Uterus (tissue), 4 donors: ENCODE measurements around the gene MSRB3. TPM values are rescaled to one million over a fixed set of nuclear protein-coding genes. Genes with fewer than 3 reads are reported as not detected.

Source experiments
- DNase-seq, 2 donors: peaks; one replicate each; pipeline ENCODE4 v3.0.0-alpha.2; 2019 to 2020
- H3K27ac ChIP-seq, 2 donors: fragments of 200-600 bp; sonication (generic); 1 replicate in 1 of 2; 2 replicates in 1 of 2; pipeline ENCODE4 v1.5.1; 2016 to 2018
- H3K27me3 ChIP-seq, 2 donors: fragments of 200-600 bp; sonication (generic); one replicate each; pipeline ENCODE4 v1.5.1; 2018 to 2019; ENCODE audit warnings: control low read depth in 1 of 2
- H3K36me3 ChIP-seq, 2 donors: fragments of 200-600 bp; sonication (generic); one replicate each; pipeline ENCODE4 v1.5.1; 2019; ENCODE audit warnings: control low read depth in 1 of 2
- H3K4me1 ChIP-seq, 2 donors: fragments of 200-600 bp; sonication (generic); one replicate each; pipeline ENCODE4 v1.5.1; 2018 to 2019; ENCODE audit warnings: control low read depth in 1 of 2
- H3K4me3 ChIP-seq, 2 donors: fragments of 200-600 bp; sonication (generic); 1 replicate in 1 of 2; 2 replicates in 1 of 2; pipeline ENCODE4 v1.5.1; 2018 to 2019; ENCODE audit warnings: mild to moderate bottlenecking in 1 of 2
- H3K9me3 ChIP-seq, 2 donors: fragments of 200-600 bp; sonication (generic); one replicate each; pipeline ENCODE4 v1.5.1; 2019; ENCODE audit warnings: control low read depth in 1 of 2
- CTCF ChIP-seq, 4 experiments: fragments of 200-600 bp in 2 of 4; fragments of 450-650 bp in 2 of 4; sonication (generic) in 2 of 4; IDR thresholded peaks; one replicate each; pipeline ENCODE4 v1.5.1; 2016 to 2019; ENCODE audit warnings: antibody characterized with exemption in 4 of 4, mild to moderate bottlenecking in 2 of 4, moderate library complexity in 1 of 4
- POLR2A ChIP-seq, 2 donors: fragments of 450-650 bp; IDR thresholded peaks; one replicate each; pipeline ENCODE4 v1.6.1; 2016; ENCODE audit warnings: antibody characterized with exemption in 2 of 2, mild to moderate bottlenecking in 1 of 2, moderate library complexity in 1 of 2
- intact Hi-C: fragments of 100-400 bp; cut with DNase I; formaldehyde crosslinking; loops from one replicate; pipeline ENCODE4 v1.15.1; 2023; ENCODE audit warnings: low total_unique reads
- total RNA-seq, 4 donors: library from RNA; depleted of rRNA in 3 of 4; stranded (reverse); fragments of >200 nt in 3 of 4; gene quantifications; one replicate each; pipeline versions ENCODE4 v1.1.0 to v1.2.4, GENCODE V29; 2014 to 2023
- donor health status: DM: yes; HTN: yes; CAD: no.

Gene MSRB3
- total RNA-seq, 4 donors from 2014 or later: 53.8 to 126 (median 95.2) TPM

GRCh38 chr12:65493913-65494245 lies 215.4 kb downstream of the MSRB3 start:
- intact Hi-C loops: no loop called here
- Histone ChIP-seq H3K4me3 (no peak overlapping the region), H3K4me1 (no peaks in the 10 kb centered on the region), H3K27me3 (no peaks in the 10 kb centered on the region), H3K36me3 (no peaks in the 10 kb centered on the region), H3K27ac (no peak overlapping the region), H3K9me3 (no peaks in the 10 kb centered on the region)
- no peak for DNase-seq
- TF ChIP-seq POLR2A (IDR thresholded peaks at IDR 0.05) (no peak), CTCF (IDR thresholded peaks at IDR 0.05) (no peak)

- Histone ChIP-seq H3K36me3 (no peaks in the 10 kb centered on the region), H3K27me3 (no peaks in the 10 kb centered on the region), H3K27ac (no peak overlapping the region), H3K9me3 (no peaks in the 10 kb centered on the region), H3K4me1 (no peaks in the 10 kb centered on the region), H3K4me3 (no peak overlapping the region)
- TF ChIP-seq CTCF (IDR thresholded peaks at IDR 0.05) (no peak), POLR2A (IDR thresholded peaks at IDR 0.05) (no peak)
- DNase-seq: no peak
- intact Hi-C loops: no loop called here
Observed at GRCh38 chr12:65494537-65494936, 216.1 kb downstream of the MSRB3 start.

GRCh38 chr12:65495233-65495632 lies 216.8 kb downstream of the MSRB3 start:
- no peak for DNase-seq
- Histone ChIP-seq H3K36me3 (no peaks in the 10 kb centered on the region), H3K27me3 (no peaks in the 10 kb centered on the region), H3K4me3 (no peak overlapping the region), H3K27ac (no peak overlapping the region), H3K9me3 (no peaks in the 10 kb centered on the region), H3K4me1 (no peaks in the 10 kb centered on the region)
- intact Hi-C loops: no loop called here
- TF ChIP-seq POLR2A (IDR thresholded peaks at IDR 0.05): no peak

GRCh38 chr12:65496617-65497016 lies 218.1 kb downstream of the MSRB3 start:
- DNase-seq: no peak
- TF ChIP-seq CTCF (IDR thresholded peaks at IDR 0.05) (no peak), POLR2A (IDR thresholded peaks at IDR 0.05) (no peak)
- no peak overlapping the region for H3K4me3 ChIP-seq
- H3K27me3 ChIP-seq: no peaks in the 10 kb centered on the region
- H3K36me3 ChIP-seq: no peaks in the 10 kb centered on the region
- no peaks in the 10 kb centered on the region for H3K4me1 ChIP-seq
- no peak overlapping the region for H3K27ac ChIP-seq
- H3K9me3 ChIP-seq: no peaks in the 10 kb centered on the region
- intact Hi-C loops: no loop called here

- no peak for DNase-seq
- no peak overlapping the region for H3K27ac ChIP-seq
- no peaks in the 10 kb centered on the region for H3K9me3 ChIP-seq
- no peak for TF ChIP-seq POLR2A (IDR thresholded peaks at IDR 0.05)
- TF ChIP-seq CTCF (IDR thresholded peaks at IDR 0.05): no peak
- no peaks in the 10 kb centered on the region for H3K36me3 ChIP-seq
- intact Hi-C loops: no loop called here
- H3K4me3 ChIP-seq: no peak overlapping the region
- no peaks in the 10 kb centered on the region for H3K4me1 ChIP-seq
- no peaks in the 10 kb centered on the region for H3K27me3 ChIP-seq
Observed at GRCh38 chr12:65497660-65498059, 219.2 kb downstream of the MSRB3 start.

- Histone ChIP-seq H3K4me3 (no peak overlapping the region), H3K27ac (no peak overlapping the region), H3K4me1 (no peaks in the 10 kb centered on the region), H3K9me3 (no peaks in the 10 kb centered on the region), H3K27me3 (no peaks in the 10 kb centered on the region), H3K36me3 (no peaks in the 10 kb centered on the region)
- DNase-seq: no peak
- intact Hi-C loops: no loop called here
- no peak for TF ChIP-seq CTCF (IDR thresholded peaks at IDR 0.05)
- TF ChIP-seq POLR2A (IDR thresholded peaks at IDR 0.05): no peak
Observed at GRCh38 chr12:65499167-65499566, 220.7 kb downstream of the MSRB3 start.
